ENCODE data around the gene BHLHA15.

The BHLHA15 gene

DNA sequence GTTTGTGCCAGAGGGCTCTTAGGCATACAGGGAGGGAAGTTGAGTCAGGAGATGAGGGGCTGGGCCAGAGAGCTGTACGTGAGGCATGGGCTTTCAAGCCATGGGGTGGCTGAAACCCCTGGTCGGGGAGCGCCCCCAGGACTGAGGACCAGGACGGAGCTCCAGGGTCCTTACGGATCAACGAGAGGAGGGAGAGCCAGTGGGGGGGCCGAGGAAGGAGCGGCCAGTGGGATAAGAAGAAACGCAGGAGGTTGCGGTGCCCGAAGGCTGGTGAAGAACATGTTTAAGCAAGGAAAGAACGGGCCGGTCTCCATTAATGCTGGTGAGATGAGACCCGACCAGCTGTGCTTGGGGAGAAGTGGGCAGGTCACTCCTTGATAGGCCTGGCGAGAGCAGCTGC is 43.6 kb upstream of the BHLHA15 start:
- ChIA-PET CTCF (interaction anchor here (0.9 to 12.7 kb wide), 25 partner anchors 10 to 161 kb away, joined by 3 to 385 read pairs (median 6); partner anchors contain the start of gene LMTK2), POLR2A (no interaction called here)
- DNase-seq (ENCODE audit: extremely low spot score), result no peak
- no peak for TF ChIP-seq CTCF (IDR thresholded peaks at IDR 0.05; ENCODE audit: control extremely low read depth, extremely low read depth, low read depth, missing control alignments)

DNA sequence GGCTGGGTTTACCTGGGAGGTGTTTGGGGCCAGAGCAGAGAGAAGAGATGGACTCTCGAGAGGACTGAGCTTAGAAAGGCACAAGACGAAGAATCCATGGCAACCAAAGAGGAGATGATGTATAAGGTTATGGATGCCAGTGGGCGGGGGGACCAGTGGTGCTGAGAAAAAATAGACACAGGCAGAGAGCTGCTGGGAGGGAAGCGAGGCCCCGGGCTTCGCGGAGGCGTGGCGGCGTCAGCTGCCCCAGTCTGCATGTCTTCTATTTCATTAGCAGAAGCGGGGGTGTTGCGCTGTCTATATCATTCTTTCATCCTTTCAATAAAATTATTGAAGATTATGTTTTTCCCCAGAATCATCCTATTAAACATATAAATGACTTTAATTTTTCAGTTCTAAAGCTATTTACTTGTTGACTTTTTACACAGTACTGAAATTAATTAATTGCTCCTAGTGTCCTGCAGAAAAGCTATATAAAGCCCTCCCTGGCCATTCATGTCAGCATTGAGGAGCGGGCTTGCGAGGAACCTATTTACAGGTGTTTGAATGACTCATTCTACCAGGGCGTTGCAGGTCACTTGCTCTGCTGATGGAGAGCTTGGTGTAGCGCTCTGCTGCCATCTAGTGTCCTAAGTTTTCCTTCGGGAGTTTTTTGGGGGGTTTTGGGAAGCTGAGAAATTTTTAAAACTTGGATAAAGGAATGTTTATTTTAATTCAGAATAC is 42.9 kb upstream of the BHLHA15 start:
- ChIA-PET CTCF (interaction anchor here (0.6 to 12.7 kb wide), 59 partner anchors 10 to 1064 kb away, joined by 3 to 385 read pairs (median 4); partner anchors contain the start of gene LMTK2), POLR2A (interaction anchor here (0.5 kb wide), 1 partner anchor 35 kb away, joined by 3 read pairs; no protein-coding TSS in a partner anchor)
- peak; percentile 87 for DNase-seq (ENCODE audit: extremely low spot score)
- TF ChIP-seq CTCF (IDR thresholded peaks at IDR 0.05; ENCODE audit: control extremely low read depth, extremely low read depth, low read depth, missing control alignments), result peak; percentile 61

GRCh38 chr7:98168904-98169621 is 42.2 kb upstream of the BHLHA15 start:
- POLR2A ChIA-PET, result interaction anchor here (0.5 kb wide), 1 partner anchor 36 kb away, joined by 3 read pairs; no protein-coding TSS in a partner anchor
- DNase-seq (ENCODE audit: extremely low spot score), result no peak
- CTCF ChIA-PET, result interaction anchor here (0.7 to 12.7 kb wide), 54 partner anchors 10 to 1064 kb away, joined by 3 to 385 read pairs (median 5); partner anchors contain the start of gene LMTK2
- no peak for TF ChIP-seq CTCF (IDR thresholded peaks at IDR 0.05; ENCODE audit: control extremely low read depth, extremely low read depth, low read depth, missing control alignments)

DNA sequence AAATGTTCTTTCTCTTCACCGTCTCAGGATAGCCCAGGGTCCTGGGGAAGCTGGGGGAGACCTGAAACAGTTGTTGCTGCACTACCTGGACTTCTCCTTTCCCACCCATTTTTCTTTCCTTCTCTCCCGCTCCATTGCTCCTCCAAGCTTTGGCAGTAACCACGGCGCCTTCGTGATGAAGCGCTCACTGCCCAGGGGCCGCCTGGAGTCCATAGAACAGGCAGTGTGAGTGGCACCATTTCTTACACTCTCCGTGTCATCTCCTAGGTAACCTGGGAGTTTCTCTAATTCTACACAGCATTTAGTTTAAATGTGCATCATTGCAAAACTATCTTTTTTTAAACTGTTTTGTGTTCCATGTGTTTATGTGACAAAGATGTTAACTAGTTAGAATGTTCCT is 40.3 kb upstream of the BHLHA15 start:
- no peak for TF ChIP-seq CTCF (IDR thresholded peaks at IDR 0.05; ENCODE audit: control extremely low read depth, extremely low read depth, low read depth, missing control alignments)
- CTCF ChIA-PET, result interaction anchor here (0.7 to 12.7 kb wide), 4 partner anchors 9 to 151 kb away, joined by 4 to 385 read pairs (median 8); no protein-coding TSS in a partner anchor
- POLR2A ChIA-PET, result no interaction called here

GRCh38 chr7:98171449-98171848 is 39.8 kb upstream of the BHLHA15 start:
- no peak for DNase-seq (ENCODE audit: extremely low spot score)
- ChIA-PET CTCF (interaction anchor here (0.7 to 12.7 kb wide), 3 partner anchors 9 to 152 kb away, joined by 4 to 385 read pairs (median 4); no protein-coding TSS in a partner anchor), POLR2A (interaction anchor here (0.6 kb wide), 1 partner anchor 136 kb away, joined by 3 read pairs; no protein-coding TSS in a partner anchor)
- TF ChIP-seq CTCF (IDR thresholded peaks at IDR 0.05; ENCODE audit: control extremely low read depth, extremely low read depth, low read depth, missing control alignments), result no peak

More for the DNA sequence above, 40.3 kb upstream of the BHLHA15 start:
- no peak for DNase-seq (ENCODE audit: extremely low spot score)
